NCI-H2107 (cell line): Measurements from ENCODE around the gene ABL2.
"Not testable (repeated sequence)": the region's sequence is repeated elsewhere in the genome, so short reads cannot be mapped to it uniquely, and the experiment has no call there.

ENCODE experiments used
- DNase-seq: peaks from one replicate; lab custom pipeline; 2025; lab: John Stamatoyannopoulos, UW

The ABL2 gene

DNA sequence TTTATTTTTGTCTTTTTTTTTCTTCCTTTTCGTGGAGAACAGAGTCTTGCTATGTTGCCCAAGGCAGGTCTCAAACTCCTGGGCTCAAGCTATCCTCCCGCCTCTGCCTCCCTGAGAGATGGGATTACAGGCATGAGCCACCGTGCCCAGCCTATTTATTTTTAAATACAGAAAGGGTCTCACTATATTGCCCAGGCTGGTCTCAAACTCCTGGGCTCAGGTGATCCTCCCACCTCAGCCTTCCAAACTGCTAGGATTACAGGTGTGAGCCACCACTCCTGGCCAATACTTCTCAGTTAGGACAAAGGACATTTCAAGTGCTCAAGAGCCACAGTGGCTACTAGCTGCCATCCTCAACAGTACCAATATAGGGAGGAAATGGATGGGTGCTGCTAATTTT is 16.2 kb downstream of the ABL2 start:
- not testable (repeated sequence) for DNase-seq

DNA sequence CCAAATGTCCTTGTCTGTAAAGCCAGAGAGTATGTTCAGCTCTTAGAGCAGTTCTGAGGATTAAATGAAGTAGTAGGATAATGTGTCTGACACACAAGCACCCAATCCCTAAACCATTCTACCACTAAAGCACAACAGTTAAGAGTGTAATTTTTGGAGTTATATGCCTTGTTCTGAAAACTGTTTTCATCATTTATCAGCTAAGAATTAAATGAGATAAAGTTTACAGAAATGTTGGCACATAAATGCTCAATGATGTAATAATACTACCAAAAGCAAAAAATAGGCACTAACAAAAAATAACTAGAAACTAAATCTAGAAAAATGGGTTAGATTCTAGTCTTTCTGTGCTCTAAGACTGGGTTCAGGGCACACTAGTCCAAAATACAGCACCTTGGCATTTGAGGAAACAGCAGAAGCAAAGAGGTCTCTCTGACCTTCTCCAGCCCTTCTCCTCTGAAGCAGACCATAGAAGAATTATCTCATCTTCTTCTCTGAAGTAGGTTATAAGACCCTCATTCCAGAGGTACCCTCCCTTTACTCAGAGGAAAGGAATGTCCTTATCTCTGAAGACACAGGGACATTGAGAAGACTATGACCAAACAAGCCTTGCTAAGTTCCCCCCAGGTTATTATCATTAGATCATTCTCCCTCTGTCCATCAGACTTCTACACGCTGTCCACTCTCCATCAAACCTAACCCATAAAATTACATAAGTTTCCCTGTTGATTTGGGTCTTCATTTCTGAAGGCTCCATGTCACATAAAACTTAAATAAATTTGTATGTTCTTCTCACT is 20.6 kb downstream of the ABL2 start:
- no peak for DNase-seq

DNA sequence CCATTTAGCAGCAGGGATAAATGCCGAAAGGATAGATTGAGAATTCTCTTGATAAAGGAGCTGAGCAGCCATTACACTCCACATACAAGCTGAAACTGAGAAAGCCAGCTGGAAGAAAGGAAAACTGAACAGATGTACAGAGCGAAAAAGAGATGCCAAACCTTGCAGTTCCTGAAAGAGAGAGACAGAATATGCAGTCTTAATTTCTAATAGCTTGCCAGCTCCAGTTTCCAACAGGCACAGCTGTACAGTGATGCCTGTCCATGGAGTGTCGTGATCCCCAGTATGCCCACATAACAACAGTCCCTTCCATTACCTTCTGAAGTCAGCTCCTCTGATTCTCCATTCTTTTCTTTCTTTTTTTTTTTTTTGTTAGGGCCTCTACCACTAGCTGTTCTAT is 22.7 kb downstream of the ABL2 start:
- DNase-seq: no peak

DNA sequence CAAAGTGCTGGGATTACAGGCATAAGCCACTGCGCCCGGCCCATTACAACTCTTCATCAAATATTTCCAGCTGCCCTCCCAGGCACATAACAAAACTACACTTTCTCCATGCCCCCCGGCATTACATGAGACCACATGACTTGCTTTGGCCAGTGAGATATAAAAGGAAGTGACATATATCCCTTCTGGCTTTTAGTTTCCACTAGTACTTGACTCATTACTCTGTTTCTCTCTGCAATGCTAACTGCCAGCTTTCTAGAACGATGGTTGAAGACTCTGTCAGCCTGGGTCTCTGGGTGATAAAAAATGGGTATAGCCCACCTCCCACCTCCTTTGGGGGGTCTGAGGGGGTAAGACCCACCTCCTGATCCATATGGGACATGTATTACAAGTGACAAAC is 24.2 kb downstream of the ABL2 start:
- no peak for DNase-seq

DNA sequence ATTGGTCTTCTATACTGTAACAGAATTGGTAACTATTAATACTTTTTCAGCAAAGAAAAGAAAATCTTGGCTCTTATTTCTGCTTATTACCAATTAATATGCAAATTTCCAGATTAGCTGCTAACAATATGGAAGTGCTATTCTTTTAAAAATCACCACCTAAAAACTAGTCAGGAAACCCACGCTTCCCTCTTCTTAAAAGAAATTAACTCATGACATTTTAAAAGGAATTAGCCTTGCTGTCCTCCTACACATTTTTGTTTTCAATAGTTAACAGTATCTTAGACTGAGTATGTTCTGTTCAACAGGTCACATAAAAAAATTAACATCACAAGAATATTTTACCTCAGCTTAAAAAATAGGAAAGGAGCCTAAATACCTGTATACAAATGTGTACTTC is 27.3 kb downstream of the ABL2 start:
- DNase-seq: no peak

DNA sequence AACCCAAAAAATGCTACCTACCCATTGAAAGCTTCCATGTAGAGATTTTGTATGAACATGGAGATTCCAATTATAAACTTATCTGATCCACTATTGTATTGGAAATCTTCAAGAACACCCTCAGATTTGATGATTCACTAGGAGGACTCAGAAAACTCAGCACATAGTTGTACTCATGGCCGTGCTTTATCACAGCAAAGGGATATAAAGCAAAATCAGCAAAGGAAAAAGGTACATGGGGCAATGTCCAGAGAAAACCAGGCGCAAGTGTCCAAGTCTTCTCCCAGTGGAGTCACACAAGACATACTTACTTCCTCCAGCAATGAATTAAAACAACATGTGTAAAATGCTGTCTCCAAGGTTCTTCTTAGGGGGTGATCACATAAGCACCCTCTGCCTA is 28.9 kb downstream of the ABL2 start:
- no peak for DNase-seq

DNA sequence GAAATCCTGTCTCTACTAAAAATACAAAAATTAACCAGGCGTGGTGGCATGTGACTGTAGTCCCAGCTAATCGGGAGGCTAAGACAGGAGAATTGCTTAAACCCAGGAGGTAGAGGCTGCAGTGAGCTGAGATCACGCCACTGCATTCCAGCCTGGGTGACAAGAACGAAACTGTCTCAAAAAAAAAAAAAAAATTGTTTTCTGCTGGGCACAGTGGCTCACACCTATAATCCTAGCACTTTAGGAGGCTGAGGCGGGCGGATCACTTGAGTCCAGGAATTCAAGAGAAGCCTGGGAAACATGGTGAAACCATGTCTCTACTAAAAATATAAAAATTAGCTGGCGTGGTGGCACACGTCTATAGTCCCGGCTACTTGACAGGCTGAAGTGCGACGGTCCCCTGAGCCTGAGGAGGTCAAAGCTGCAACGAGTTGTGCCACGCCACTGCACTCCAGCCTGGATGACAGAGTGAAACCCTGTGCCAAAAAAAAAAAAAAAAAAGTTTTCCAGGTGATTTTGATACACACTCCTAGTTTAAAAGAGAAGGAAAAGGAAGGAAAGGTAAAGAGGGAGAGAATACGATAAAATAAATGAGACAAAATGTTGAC is 31.7 kb downstream of the ABL2 start:
- no peak for DNase-seq

DNA sequence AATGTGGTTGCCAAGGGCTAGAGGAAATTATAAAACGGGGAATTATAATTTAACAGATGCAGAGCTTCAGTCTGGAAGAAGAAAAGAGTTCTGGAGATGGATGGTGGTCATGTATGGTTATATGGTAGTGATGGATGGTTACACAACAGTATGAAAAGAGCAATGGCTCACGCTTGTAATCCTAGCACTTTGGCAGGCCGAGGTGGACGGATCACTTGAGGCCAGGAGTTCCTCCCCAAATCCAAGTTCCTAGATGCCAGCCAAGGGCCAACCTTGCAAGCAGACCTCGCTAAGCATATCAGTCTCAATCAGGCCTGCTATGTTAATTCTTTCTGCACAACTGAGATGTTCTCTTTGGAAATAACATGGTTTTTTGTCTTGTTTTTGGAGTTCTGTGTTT is 33.6 kb downstream of the ABL2 start:
- not testable (repeated sequence) for DNase-seq

DNA sequence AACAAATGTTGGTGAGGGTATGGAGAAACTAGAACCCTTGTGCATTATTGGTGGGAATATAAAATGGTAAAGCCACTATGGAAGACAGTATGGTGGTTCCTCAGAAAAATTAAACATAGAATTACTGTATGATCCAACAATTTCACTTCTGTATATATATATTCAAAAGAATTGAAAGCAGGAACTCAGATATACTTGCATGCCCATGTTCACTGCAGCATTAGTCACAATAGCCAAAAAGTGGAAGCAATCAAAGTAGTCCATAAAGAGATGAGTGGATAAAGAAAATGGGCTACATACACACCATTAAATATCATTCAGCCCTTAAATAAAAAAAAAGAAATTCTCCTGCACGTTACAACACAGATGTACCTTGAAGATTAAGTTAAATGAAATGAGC is 34.1 kb downstream of the ABL2 start:
- DNase-seq: no peak

DNA sequence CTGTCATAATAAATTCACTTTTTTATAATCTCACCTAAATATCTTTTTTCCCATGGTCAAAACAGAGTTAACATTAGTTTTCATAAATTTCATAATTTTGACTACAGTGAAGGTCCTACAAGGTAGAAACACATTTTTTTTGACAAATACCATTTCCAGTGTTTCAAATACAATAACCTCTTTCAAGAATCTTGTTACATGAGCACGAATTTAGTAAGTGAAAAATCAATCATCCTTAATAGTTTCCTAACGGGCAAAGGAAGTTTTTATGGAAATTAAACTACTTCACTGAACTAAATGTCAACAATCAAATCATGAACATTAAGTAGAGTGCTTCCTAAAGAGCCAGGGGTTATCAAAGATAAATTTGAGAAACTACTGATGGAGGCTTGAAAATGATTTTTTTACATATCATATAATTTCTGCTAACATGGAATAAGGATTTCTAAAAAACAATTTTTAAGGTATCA is 35.4 kb downstream of the ABL2 start:
- DNase-seq: no peak

DNA sequence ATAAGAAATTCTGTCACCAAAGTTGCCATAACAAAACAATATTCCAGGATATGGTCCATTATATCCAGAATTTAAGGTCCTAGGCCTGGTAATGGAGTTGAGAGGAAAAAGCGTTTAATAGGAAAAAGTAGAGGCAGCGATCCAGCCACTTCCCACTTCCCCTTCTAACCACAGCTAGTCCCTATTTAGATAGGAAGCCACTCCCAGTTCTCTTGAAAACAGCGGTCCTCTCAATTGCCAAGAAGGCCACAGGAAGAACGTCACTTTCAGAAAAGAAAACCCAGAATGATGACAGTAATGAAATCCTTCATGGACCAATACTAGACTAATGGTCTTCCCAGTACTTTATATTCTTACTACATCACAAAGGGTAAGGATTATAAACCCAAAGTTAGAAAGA is 38.6 kb downstream of the ABL2 start:
- DNase-seq: no peak

DNA sequence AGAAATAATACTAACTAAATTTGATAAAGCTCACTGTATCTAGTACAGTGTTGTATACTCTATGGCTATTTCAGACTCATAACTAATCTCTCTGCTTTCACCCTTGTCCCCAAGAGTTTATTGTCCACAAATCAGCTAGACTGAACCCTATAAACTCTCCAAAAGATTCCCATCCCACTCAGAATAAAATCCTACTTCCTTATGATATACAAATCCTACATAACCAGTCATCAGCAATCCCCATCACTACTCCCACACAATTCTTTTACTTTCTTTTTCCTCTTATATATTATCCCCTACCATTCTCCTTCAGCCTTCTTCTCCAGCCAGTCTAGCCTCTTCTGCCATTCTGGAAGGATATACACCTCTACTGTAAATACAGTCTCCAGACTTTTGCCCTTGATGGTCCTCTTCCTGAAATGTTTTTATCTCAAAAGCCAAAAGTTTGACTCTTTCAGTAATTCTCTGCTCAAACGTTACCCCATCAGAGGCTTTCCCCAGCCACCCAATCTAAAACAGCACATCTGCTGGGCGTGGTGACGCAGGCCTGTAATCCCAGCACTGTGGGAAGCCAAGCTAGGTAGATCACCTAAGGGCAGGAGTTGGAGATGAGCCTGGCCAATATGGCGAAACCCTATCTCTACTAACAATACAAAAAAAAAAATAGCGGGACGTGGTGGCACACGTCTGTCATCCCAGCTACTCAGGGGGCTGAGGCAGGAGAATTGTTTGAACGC is 41.6 kb downstream of the ABL2 start:
- no peak for DNase-seq

DNA sequence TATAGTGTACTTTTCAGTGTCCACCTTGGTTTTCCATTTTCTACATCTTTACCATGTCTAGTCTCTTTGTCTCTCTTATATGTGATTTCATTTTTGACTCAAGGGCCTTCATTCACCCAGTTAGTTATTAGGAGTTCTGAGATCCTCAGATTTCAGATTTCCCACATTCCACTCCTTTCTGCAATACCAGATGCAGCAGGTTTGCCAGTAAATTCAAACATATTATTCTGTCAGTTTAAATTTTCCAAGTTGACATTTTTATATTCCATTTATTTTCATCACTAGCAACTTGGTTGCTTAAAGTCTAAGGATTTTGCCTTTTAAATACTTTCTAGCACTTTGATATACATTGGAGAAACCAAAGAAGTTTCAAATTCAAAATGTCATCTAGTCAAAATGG is 42.4 kb downstream of the ABL2 start:
- DNase-seq: no peak

DNA sequence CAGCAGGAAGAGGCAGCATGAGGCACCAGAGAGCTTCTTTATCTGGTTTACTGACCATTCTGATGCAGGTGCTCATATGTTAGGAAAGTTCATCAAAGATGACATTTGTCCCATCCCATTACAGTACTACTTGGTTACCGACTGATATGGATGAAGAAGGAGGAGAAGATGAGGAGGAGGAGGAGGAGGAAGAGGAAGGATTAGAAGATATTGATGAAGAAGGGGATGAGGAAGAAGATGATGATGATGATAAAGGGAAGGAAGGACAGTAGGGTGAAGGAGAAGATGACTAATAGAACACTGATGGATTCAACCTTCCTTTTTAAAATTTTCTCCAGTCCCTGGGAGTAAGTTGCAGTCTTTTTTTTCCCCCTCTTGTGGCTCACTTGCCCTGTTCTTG is 45.1 kb downstream of the ABL2 start:
- no peak for DNase-seq

DNA sequence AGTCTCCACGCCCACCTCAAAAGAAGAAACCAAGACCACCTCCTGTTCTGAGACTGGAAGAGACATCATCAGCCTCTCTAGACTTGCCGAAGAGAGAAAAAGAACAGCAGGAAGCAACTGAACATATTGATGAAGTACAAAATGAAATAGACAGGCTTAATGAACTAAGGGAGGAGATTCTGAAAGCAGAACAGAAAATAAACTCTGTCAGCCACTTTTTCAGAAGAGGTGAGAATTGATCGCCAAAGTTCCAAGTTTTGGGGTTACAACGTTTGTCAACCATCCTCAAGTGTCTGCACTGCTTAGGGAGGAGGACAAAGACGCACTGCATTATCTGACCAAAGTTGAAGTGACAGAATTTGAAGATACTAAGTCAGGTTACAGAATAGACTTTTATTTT is 45.6 kb downstream of the ABL2 start:
- DNase-seq: no peak

DNA sequence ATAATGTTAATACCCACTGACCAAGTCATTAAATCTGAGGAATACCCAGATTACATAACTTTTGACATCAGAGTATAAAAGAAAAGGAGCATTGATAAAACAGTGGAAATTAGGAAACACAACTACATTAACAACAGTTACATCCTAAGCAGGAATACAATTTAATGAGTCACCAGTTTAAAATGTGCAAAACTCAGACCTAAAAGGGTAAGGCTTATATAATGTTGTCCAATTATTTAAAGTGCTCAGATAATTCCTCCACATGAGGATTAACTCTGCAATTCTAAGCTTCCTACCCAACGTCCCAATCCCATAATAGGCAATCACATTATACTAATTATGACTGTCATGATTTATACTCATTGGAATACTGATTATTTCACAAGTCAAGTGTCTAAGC is 50.5 kb downstream of the ABL2 start:
- no peak for DNase-seq

DNA sequence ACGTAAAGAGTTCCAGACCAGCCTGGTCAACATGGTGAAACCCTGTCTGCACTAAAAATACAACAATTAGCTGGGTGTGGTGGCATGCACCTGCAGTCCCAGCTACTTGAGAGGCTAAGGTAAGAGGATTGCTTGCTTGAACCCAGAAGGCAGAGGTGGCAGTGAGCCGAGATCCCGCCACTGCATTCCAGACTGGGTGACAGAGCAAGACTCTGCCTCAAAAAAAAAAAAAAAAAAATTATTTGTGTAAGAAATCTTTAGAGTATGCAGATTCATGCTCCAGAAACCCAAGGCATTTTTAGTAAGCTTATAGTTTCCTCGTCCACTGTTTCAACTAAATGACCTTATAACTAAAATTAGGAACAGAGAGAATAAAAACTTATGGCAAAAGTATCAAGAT is 51.3 kb downstream of the ABL2 start:
- DNase-seq: no peak

DNA sequence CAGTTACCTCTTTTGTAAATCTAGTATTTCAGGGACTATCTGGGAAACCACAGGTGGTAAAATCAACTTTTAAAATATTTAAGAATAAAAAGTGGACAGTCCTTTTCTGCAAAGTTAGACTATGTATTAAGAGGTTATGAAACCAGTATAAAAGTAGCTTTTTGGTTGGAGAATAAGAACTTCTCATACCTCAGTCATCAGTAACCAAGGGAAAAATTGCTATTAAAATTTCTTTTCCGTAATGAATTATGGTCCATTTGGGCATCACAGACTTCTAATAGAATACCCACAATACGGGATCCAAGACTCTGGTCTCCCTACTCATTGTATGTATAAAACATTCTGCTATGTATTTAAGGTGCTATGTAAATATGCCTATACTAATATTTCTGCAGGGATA is 51.9 kb downstream of the ABL2 start:
- no peak for DNase-seq

DNA sequence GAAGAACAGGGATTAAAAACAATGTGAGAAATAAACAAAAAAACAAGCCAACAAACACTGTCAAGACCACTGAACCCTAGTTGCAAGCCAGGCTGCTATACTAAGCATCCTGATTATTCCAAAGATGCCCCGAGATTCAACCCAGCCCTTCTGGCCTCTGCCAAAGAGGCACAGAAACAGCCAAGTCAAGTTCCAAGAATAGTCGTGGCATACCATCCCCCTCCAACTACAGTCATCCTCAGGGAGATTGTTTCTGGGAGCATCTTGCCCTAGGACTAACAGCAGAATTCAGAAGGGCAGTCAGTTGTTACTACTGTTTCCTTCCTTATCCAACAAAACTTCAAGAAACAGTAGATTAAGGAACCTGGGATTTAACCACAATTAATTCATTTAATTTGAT is 52.3 kb downstream of the ABL2 start:
- no peak for DNase-seq

DNA sequence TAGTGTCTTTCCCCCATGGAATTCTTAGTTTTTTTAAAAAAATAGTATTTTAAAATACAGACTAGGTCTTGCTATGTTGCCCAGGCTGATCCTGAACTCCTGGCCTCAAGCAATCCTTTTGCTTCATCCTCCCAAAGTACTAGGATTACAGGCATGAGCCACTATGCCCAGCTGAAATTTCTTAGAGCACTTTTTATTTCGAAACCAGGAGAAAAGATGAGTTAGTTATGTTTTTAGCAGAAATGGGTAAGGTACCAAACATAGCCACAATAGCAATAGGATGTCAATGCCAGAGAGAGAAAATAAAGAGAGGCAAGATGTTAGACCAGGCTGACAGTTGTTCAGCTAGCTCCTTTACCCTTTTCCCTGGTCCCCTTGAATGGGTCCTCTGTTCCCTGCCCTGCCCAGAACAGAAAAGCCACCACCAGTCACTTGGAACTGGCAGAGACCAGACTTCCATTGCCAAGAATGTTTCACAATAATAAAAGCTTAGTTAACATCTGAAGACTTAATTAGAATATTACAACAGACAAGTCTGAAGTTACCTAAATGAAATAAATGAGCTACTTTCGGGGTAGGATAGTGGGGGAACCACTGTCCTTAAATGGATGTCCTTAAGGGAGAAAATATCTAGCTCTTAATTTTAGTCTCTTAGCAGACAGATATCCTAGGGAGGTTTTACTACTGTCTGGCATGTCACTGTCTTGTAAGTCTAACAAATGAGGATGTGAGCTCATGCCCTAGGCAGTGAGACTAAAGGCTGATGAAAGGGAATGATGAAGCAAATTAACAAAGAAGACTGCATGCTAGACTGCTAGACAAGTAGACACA is 54.3 kb downstream of the ABL2 start:
- no peak for DNase-seq

DNA sequence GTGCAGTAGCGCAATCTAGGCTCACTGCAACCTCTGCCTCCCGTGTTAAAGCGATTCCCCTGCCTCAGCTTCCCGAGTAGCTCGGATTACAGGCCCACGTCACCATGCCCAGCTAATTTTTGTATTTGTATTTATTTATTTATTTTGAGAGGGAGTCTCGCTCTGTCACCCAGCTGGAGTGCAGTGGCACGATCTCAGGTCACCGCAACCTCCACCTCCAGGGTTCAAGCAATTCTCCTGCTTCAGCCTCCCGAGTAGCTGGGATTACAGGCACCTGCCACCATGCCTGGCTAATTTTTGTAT is 59.1 kb downstream of the ABL2 start:
- not testable (repeated sequence) for DNase-seq
